ENCODE results near the gene MFAP3.
"Not testable (repeated sequence)": the region's sequence is repeated elsewhere in the genome, so short reads cannot be mapped to it uniquely, and the experiment has no call there.

MFAP3 gene

GRCh38 chr5:154038707-154039457 lies at the start of gene MFAP3, which contains the start of gene FAM114A2:
MFAP3 (plus strand) TSS chr5:154038967; CDS start chr5:154049723, 10,756 bp downstream.
FAM114A2 (minus strand) TSS chr5:154038910; CDS start chr5:154034953, 3,957 bp downstream.
- DNase-seq: peak; percentile 72 to 84

DNA sequence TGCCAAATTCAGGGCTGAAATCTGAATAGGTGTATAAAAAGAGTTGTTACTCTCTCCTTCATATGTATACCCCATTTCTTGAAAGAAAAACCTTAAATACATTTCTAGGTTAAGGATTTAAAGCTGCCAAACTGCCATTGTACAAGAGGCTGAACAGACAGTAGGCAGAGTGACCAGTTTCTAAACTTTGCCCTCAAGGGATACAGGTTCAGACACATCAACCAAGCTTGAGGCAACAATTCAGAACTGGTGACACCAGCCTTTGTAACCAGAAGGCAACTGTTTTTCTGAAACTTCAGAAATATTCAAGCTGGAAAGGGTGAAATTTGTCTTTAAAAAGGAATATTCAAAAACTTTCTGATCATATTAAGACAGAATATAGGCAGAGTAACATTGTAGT lies 47.6 kb upstream of the MFAP3 start:
- no peak for DNase-seq

GRCh38 chr5:153998010-153998409 lies 40.8 kb upstream of the MFAP3 start:
- DNase-seq: no peak

DNA sequence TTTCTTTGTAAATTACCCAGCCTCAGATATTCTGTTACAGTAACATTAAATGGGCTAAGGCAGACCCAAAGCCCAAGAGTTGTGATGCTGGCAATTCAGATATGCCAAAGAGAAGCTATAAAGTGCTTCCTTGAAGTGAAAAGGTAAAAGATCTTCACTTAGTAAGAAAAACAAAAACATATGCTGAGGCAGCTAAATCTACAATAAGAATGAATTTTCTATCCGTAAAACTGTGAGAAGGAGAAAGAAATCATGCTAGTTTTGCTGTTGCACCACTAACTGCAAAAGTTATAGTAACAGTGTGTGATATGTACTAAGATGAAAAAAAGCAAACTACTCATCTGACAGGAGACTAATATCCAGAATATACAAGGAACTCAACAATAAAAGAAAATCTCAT lies 40.0 kb upstream of the MFAP3 start:
- DNase-seq: no peak

GRCh38 chr5:153999995-154000394 lies 38.8 kb upstream of the MFAP3 start:
- no peak for DNase-seq

- DNase-seq: no peak
Observed at GRCh38 chr5:154000703-154001102, 38.1 kb upstream of the MFAP3 start.

GRCh38 chr5:154002093-154002492 lies 36.7 kb upstream of the MFAP3 start:
- no peak for DNase-seq

- DNase-seq: no peak
Observed at GRCh38 chr5:154002511-154003020, 36.2 kb upstream of the MFAP3 start.

DNA sequence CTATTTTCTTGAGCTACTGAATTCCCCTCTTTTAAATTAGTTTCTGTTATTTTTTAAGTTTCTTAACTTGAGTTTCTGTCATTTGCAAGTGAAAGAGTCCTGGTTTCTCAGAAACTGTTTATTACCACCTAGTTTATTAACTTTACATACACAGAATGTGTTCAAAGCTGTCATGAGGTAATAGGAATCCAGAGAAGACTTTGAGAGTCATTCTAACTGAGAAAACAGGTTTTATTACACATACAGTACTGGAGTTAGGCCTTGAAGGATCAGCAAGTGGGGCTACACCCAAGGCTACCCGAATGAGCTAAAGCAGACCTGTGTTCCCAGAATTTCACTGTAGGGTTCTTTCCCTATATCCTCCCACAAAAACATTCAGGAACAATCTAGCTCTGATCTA lies 33.1 kb upstream of the MFAP3 start:
- no peak for DNase-seq

GRCh38 chr5:154010660-154011059 lies 28.1 kb upstream of the MFAP3 start:
- DNase-seq: no peak

DNA sequence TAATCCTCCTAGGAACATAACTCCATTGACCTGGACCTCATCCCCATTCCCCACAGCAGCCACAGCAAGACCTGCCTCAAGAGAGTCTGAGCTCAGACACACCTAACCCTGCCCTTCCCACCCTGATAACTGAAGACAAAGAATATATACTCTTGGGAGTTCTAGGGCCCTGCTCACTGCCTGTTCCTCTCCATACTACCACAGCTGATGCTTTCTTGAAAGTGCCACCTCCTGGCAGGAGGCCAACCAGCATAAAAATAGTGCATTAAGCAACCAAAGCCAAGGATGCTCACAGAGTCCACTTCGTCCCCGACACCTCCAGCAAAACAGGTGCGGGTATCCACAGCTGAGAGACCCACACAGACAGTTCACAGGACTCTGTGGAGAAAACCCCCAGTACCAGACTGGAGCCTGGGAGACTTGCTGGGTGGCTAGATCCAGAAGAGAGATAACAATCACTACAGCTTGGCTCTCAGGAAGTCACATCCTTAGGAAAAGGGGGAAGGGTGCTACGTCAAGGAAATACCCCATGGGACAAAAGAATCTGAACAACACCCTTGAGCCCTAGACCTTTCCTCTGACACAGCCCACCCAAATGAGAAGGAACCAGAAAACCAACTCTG lies 23.6 kb upstream of the MFAP3 start:
- DNase-seq: no peak

DNA sequence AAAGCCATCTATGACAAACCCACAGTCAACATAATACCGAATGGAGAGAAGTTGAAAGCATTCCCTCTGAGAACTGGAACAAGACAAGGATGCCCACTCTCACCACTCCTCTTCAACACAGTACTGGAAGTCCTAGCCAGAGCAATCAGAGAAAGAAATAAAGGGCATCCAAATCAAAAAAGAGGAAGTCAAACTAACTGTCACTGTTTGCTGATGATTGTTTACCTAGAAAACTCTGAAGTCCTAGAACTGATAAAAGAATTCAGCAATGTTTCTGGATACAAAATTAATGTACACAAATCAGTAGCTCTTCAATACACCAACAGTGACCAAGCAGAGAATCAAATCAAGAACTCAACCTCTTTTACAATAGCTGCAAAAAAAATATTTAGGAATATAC lies 19.8 kb upstream of the MFAP3 start:
- DNase-seq: not testable (repeated sequence)

DNA sequence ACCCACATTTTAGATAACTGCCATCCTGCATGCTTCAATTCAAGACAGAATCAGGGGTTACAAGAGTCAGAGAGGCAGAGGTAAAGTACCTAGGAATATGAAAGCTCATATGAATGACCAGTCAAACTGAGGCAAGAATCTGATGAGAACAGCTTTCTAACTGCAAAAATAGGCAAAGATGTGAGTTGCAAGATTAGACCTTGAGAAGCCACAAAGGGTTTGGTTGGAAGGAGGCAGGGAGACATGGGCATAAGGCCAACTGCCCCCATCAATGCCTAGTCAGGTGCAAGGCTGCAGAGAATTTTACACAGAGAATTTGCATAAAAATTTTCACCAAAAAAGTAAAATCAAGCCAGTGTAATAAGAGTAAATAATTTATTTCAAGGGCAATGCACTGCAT lies 12.8 kb upstream of the MFAP3 start:
- DNase-seq: no peak

DNA sequence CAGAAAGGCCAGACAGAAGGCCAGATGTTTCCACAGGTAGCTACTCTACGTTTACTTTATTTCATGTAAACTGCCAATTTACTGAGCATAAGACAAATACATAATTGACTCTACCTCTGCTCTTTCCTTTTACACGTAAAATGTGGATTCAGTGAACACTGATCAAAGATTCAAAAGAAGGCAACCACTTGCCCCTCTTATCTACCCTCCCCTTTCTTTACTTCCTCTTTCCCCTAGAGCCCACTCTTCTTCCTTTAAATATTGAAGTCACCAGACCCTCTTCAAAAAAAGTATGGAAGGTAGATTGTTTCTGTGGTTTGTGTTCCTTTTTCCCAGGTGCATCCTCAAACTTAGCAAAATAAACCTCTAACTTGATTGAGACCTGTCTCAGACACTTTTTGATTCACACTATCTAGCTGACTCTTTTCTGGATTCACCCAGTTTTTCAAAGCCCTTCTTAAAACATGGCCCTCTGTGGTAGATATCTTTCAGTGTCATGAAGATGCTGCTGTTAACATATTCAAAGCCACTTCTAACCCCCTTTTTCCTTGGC lies 6.8 kb upstream of the MFAP3 start:
- no peak for DNase-seq

DNA sequence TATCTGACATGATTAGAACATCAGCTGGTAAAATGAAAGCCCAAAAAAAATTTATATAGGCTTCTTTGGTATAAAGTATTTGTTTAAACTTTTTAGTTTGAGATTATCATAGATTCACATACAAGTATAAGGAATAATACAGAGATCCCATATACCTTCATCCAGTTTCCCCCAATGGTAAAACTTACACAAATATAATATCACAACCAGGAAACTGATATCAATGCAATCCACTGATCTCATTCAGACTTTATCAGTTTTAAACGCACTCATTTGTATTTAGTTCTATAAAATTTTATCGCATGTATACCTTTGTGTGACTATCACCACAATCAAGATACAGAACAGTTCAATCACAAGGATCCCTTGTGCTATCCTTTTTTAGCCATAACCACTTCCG lies 3.8 kb upstream of the MFAP3 start:
- DNase-seq: no peak

GRCh38 chr5:154038261-154038706 lies 483 bp upstream of the MFAP3 start:
- peak in 1 of 2 experiments; percentile 60 for DNase-seq

GRCh38 chr5:154039458-154039829 lies 677 bp downstream of the MFAP3 start:
- no peak for DNase-seq

GRCh38 chr5:154042766-154043165 lies 4.0 kb downstream of the MFAP3 start:
- no peak for DNase-seq

DNA sequence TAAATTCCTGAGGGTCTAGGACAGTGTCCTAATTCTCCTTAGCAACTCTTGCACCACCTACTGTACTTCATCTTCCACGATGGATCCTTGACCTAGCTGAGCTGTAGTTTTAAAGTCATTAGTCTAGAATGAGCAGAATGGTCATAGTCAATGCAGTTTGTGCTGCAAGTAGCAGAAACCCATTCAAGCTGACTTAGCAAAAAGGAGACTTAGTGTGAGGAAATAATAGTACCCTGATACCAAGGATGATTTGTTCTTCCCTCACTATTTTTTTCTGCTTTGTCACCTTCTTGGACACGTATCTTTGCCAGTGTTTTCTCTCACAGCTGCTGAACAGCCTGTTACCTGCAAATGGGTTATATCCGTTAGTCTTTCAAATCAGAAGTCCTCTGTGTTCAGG lies 5.3 kb downstream of the MFAP3 start:
- no peak for DNase-seq

- DNase-seq: no peak
Observed at GRCh38 chr5:154044581-154044980, 5.8 kb downstream of the MFAP3 start.

DNA sequence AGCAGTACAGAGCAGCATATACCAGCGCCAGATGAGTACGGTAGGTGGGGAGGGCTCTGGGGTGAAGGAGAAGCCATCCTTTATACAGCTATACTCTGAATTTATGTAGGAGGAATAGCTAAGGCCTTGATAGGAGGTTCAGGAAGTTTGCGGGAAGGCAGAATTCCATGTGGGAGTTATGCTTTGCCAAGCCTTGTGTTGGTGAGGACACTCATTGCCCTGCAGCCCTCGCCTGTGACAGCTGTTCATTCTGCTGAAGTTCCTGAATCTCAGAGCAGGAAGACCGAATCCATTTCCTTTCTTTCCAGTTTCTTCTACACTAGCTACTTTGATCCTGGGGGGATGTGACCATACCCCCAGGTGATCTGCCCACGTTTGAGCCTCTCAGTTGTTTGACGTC lies 7.7 kb downstream of the MFAP3 start:
- DNase-seq: no peak

DNA sequence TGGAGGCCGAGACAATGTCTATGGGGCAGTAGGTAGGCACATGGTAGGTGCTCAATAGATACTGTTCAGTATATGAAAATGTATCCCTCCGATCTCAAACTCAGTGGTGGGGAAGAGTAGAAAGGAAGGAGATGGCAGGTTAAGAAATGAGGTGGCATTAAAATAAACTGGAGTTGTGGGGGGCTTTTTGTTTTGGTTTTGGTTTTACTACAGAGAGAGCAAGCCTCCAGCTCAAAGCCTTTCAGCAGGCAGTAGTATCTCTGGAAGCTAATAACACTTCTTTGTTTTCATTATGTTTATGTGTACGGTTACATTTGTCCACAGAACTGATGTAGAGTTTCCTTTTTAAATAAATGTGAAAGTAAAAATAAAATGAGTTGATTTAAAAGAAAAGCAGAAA lies 8.6 kb downstream of the MFAP3 start:
- DNase-seq: no peak

DNA sequence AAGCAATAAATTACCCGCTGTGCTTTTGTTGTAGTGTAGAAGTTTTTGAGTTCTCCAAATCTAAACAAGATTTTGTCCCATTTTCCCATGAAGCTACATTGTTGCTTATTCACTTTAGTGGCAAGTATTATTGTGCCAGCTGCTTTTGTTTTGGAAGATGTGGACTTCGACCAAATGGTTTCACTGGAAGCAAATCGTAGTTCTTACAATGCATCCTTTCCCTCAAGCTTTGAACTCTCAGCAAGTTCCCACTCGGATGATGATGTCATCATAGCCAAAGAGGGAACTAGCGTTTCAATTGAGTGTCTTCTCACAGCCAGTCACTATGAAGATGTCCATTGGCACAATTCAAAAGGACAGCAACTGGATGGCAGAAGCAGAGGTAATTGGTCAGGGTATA lies 10.9 kb downstream of the MFAP3 start:
- no peak for DNase-seq

GRCh38 chr5:154053468-154053867 lies 14.7 kb downstream of the MFAP3 start:
- DNase-seq: no peak

Data from NCI-H524 (cell line).